Left kidney (tissue), 1 donor: ENCODE measurements around the gene ANAPC4. TPM values are rescaled to one million over a fixed set of nuclear protein-coding genes. Genes with fewer than 3 reads are reported as not detected.

Experiments used
- polyA plus RNA-seq: library from polyadenylated mRNA; unstranded; fragments of 120-200 nt; gene quantifications from one replicate; pipeline ENCODE4 v1.2.1, GENCODE V29; 2013; ENCODE audit not compliant: insufficient read length

Gene ANAPC4
- polyA plus RNA-seq, 1 donor: 67.8 TPM

Other genes with a start within 250 kb of the ANAPC4 start
- gene SEPSECS, start 216.8 kb upstream of the ANAPC4 start, polyA plus RNA-seq: 21.9 TPM
- 18.8 TPM for gene PI4K2B, start 143.2 kb upstream of the ANAPC4 start, polyA plus RNA-seq
- gene ZCCHC4, start 64.5 kb upstream of the ANAPC4 start, polyA plus RNA-seq: 17.0 TPM